NT2/D1 (cell line): ENCODE measurements around the gene CALCB.

Experiments used
- SUZ12 ChIP-seq: IDR thresholded peaks from 2 replicates; pipeline ENCODE4 v1.6.1; 2011; ENCODE audit not compliant: insufficient read length, insufficient read depth; ENCODE audit errors: extremely low read depth
- YY1 ChIP-seq: IDR thresholded peaks from 2 replicates; pipeline ENCODE4 v1.6.1; 2011; ENCODE audit not compliant: insufficient read length, insufficient read depth
- ZNF274 ChIP-seq: IDR thresholded peaks from 2 replicates; pipeline ENCODE4 v1.6.1; 2011; ENCODE audit warnings: mild to moderate bottlenecking, low read depth, low read length

DNA sequence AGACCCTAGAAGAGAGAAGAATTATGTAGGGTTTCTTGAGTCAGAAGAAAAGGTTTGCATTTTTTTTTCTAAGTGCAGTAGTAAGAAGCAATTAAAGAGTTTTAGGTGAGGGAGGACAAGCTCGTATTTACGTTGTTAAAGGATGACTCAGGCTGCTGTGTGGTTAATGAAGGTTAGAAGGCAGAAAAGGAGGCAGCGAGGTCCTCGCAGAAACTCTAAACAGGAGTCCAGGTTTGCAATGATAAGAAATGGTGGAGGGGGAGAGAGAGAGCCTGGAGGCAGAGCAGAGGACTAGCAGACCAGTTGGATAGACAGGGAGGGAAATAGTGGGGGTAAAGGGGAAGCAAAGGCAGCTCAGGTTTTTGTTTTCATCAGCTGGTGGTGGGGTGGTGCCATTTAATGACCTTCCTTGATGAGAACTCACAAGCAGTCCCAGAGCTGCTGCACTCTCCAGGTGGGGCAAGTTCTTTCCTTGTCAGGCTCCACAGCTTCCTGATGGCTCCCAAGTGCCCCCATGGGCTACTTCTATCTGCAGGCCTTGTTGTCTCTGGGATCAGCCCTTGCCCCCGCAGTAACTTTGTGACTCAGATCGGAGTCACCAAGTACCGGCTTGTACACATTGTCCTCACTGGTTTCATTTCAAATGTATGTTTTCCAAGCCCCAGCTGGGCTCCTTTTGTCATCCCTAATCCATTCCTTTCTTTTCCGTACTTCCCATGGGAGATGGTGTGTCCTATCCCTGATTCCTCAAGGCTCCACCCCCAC, 33.0 kb downstream of the CALCB start:
- no peak for TF ChIP-seq ZNF274
- TF ChIP-seq YY1: no peak
- TF ChIP-seq SUZ12: no peak
